Aorta (tissue), 5 donors: ENCODE measurements around the gene CCT5. TPM values are rescaled to one million over a fixed set of nuclear protein-coding genes. Genes with fewer than 3 reads are reported as not detected.
"Not testable (repeated sequence)": the region's sequence is repeated elsewhere in the genome, so short reads cannot be mapped to it uniquely, and the experiment has no call there.

ENCODE experiments used
- ATAC-seq: fragments of 200-7000 bp; cut with Tn5 transposase; one replicate; pipeline ENCODE4 v1.9.1; 2022; ENCODE audit warnings: moderate library complexity; ENCODE audit not compliant: low FRiP score
- DNase-seq, 2 donors: peaks; one replicate each; pipeline ENCODE4 v3.0.0-alpha.2; 2020
- H3K27ac ChIP-seq, 2 donors: one replicate each; pipeline ENCODE4 v1.5.1; 2013; ENCODE audit warnings: low read length in 2 of 2, mild to moderate bottlenecking in 2 of 2, moderate library complexity in 2 of 2, control low read depth in 1 of 2, inconsistent platforms in 1 of 2, low read depth in 1 of 2
- H3K27me3 ChIP-seq, 2 donors: one replicate each; pipeline ENCODE4 v1.6.1; 2013; ENCODE audit warnings: control low read depth in 1 of 2, low read length in 1 of 2, mild to moderate bottlenecking in 1 of 2, moderate library complexity in 1 of 2; ENCODE audit not compliant: insufficient read depth in 2 of 2, control insufficient read depth in 1 of 2
- H3K36me3 ChIP-seq, 2 donors: one replicate each; pipeline ENCODE4 v1.6.1; 2013; ENCODE audit warnings: control low read depth in 1 of 2, low read length in 1 of 2, mild to moderate bottlenecking in 1 of 2; ENCODE audit not compliant: insufficient read depth in 2 of 2, control insufficient read depth in 1 of 2
- H3K4me1 ChIP-seq, 2 donors: one replicate each; pipeline ENCODE4 v1.6.1; 2013; ENCODE audit warnings: low read length in 2 of 2, control low read depth in 1 of 2, mild to moderate bottlenecking in 1 of 2, moderate library complexity in 1 of 2; ENCODE audit not compliant: insufficient read depth in 2 of 2, control insufficient read depth in 1 of 2
- H3K4me3 ChIP-seq, 2 donors: one replicate each; pipeline ENCODE4 v1.5.1; 2013; ENCODE audit warnings: low read length in 2 of 2, control low read depth in 1 of 2, mild to moderate bottlenecking in 1 of 2
- H3K9me3 ChIP-seq: one replicate; pipeline ENCODE4 v1.6.1; 2013; ENCODE audit warnings: mild to moderate bottlenecking, low read length; ENCODE audit not compliant: control insufficient read depth
- WGBS, 2 donors: extraction: QIAGEN DNeasy Blood & Tissue Kit; methylation state at CpG; one replicate each; pipeline ENCODE4 v1.1.7; 2013; 5-methylcytosine and 5-hydroxymethylcytosine counted together
- intact Hi-C, 2 donors: fragments of 100-400 bp; cut with DNase I; formaldehyde crosslinking; loops; one replicate each; pipeline versions ENCODE4 v1.14.2 to v1.15.0; 2022
- polyA plus RNA-seq, 2 donors: library from polyadenylated mRNA; stranded (reverse); fragments of 200-250 nt; gene quantifications; one replicate each; pipeline ENCODE4 v1.2.3, GENCODE V29; 2013
- total RNA-seq, 2 donors: library from RNA; stranded (reverse); fragmentation: NEBNext Ultra II Directional; extraction: Animal tissue kit (Norgen Biotek cat#: 25700); gene quantifications; one replicate each; pipeline ENCODE4 v1.2.1, GENCODE V29; 2021
- donor health status: healthy with polysubstance abuse.
- donor health status: Bipolar disorder and iron deficiency.
- donor health status: DM: no; HTN: no; CAD: no.
- donor health status: DM: no; HTN: no; CAD: no.
- donor health status: DM: yes; HTN: yes; CAD: no.

Gene CCT5
- total and polyA plus RNA-seq, 4 donors = 72.1 to 104 (median 79.7) TPM

GRCh38 chr5:10233505-10233904, 16.6 kb upstream of the CCT5 start:
- 22 to 28% methylated on average over 7 of the region's 7 CpGs for WGBS, 2 donors
- Histone ChIP-seq H3K4me1 (no peaks in the 10 kb centered on the region), H3K27ac (no peak overlapping the region), H3K36me3 (peaks cover 0 to 2% of the 10 kb centered on the region in 2 donors), H3K4me3 (no peak overlapping the region), H3K9me3 (no peaks in the 10 kb centered on the region), H3K27me3 (no peaks in the 10 kb centered on the region)
- intact Hi-C loops = no loop called here
- DNase-seq (peak in 1 of 2 donors; percentile 55), ATAC-seq (no peak)

GRCh38 chr5:10235350-10235749, 14.7 kb upstream of the CCT5 start:
- no peak for ATAC-seq
- no peak overlapping the region for H3K4me3 ChIP-seq
- no peaks in the 10 kb centered on the region for H3K4me1 ChIP-seq
- H3K27ac ChIP-seq = no peak overlapping the region
- no peaks in the 10 kb centered on the region for H3K27me3 ChIP-seq
- WGBS, 2 donors = 81 to 83% methylated on average over 8 of the region's 8 CpGs
- no peaks in the 10 kb centered on the region for H3K9me3 ChIP-seq
- H3K36me3 ChIP-seq = peaks cover 0 to 2% of the 10 kb centered on the region in 2 donors
- no peak for DNase-seq
- intact Hi-C loops = no loop called here

- DNase-seq (no peak), ATAC-seq (no peak)
- 74 to 84% methylated on average over 1 of the region's 1 CpG for WGBS, 2 donors
- Histone ChIP-seq H3K27ac (no peak overlapping the region), H3K36me3 (no peaks in the 10 kb centered on the region), H3K9me3 (no peaks in the 10 kb centered on the region), H3K4me1 (no peaks in the 10 kb centered on the region), H3K4me3 (no peak overlapping the region), H3K27me3 (no peaks in the 10 kb centered on the region)
- intact Hi-C loops = loop anchor here in 1 of 2 donors (10.0 kb wide), 1 partner anchor 1789 kb away; no protein-coding TSS in a partner anchor
Measured at GRCh38 chr5:10243660-10244240, 6.3 kb upstream of the CCT5 start.

- no peak overlapping the region for H3K27ac ChIP-seq
- DNase-seq (no peak), ATAC-seq (no peak)
- H3K27me3 ChIP-seq = no peaks in the 10 kb centered on the region
- H3K4me3 ChIP-seq = no peak overlapping the region
- no peaks in the 10 kb centered on the region for H3K36me3 ChIP-seq
- no peaks in the 10 kb centered on the region for H3K4me1 ChIP-seq
- no peaks in the 10 kb centered on the region for H3K9me3 ChIP-seq
- WGBS, 2 donors = 89 to 93% methylated on average over 10 of the region's 10 CpGs
- intact Hi-C loops = loop anchor here in 1 of 2 donors (10.0 kb wide), 1 partner anchor 1790 kb away; no protein-coding TSS in a partner anchor
Measured at GRCh38 chr5:10244342-10244944, 5.6 kb upstream of the CCT5 start.

- Histone ChIP-seq H3K9me3 (no peaks in the 10 kb centered on the region), H3K4me3 (no peak overlapping the region), H3K36me3 (no peaks in the 10 kb centered on the region), H3K4me1 (peaks cover 0 to 7% of the 10 kb centered on the region in 2 donors), H3K27ac (no peak overlapping the region), H3K27me3 (no peaks in the 10 kb centered on the region)
- DNase-seq (no peak), ATAC-seq (no peak)
- WGBS, 2 donors = 72 to 82% methylated on average over 3 of the region's 3 CpGs
- intact Hi-C loops = loop anchor here (5.0 to 10.0 kb wide), 2 partner anchors 704 to 1792 kb away; no protein-coding TSS in a partner anchor
Measured at GRCh38 chr5:10246761-10247160, 3.3 kb upstream of the CCT5 start.

- not testable (repeated sequence) for ATAC-seq, H3K27me3 ChIP-seq, H3K27ac ChIP-seq, H3K4me1 ChIP-seq, H3K9me3 ChIP-seq, DNase-seq, H3K36me3 ChIP-seq, H3K4me3 ChIP-seq
- intact Hi-C loops = loop anchor here (5.0 to 10.0 kb wide), 2 partner anchors 705 to 1792 kb away; no protein-coding TSS in a partner anchor
- WGBS, 2 donors = 93 to 95% methylated on average over 4 of the region's 4 CpGs
Measured at GRCh38 chr5:10247217-10247616, 2.9 kb upstream of the CCT5 start.

- Histone ChIP-seq H3K9me3 (no peaks in the 10 kb centered on the region), H3K36me3 (peaks cover 0 to 1% of the 10 kb centered on the region in 2 donors), H3K4me1 (peaks cover 0 to 7% of the 10 kb centered on the region in 2 donors), H3K27me3 (no peaks in the 10 kb centered on the region), H3K27ac (no peak overlapping the region), H3K4me3 (peak overlapping the region in 1 of 2 donors; percentile 78)
- no peak for DNase-seq
- ATAC-seq = no peak
- intact Hi-C loops = loop anchor here (5.0 to 10.0 kb wide), 2 partner anchors 706 to 1794 kb away; no protein-coding TSS in a partner anchor
- 62 to 64% methylated on average over 29 of the region's 29 CpGs for WGBS, 2 donors
Measured at GRCh38 chr5:10248378-10249260, 1.5 kb upstream of the CCT5 start.

GRCh38 chr5:10250806-10251276, 761 bp downstream of the CCT5 start:
- no peaks in the 10 kb centered on the region for H3K27me3 ChIP-seq
- DNase-seq (no peak), ATAC-seq (no peak)
- H3K9me3 ChIP-seq = no peaks in the 10 kb centered on the region
- WGBS, 2 donors = 0% methylated on average over 21 of the region's 21 CpGs
- intact Hi-C loops = no loop called here
- H3K4me1 ChIP-seq = peaks cover 0 to 7% of the 10 kb centered on the region in 2 donors
- H3K27ac ChIP-seq = no peak overlapping the region
- peaks cover 2 to 3% of the 10 kb centered on the region in 2 donors for H3K36me3 ChIP-seq
- peak overlapping the region; percentile 23 to 85 for H3K4me3 ChIP-seq
